KMS-11 (cell line): Measurements from ENCODE around the gene KNL1.

Experiments used
- H2AFZ ChIP-seq: fragments of 200-600 bp; sonication (generic); 2 replicates; pipeline ENCODE4 v1.6.1; 2016; ENCODE audit warnings: antibody characterized with exemption, mixed run types, low read depth
- H3K27ac ChIP-seq: fragments of 200-600 bp; sonication (generic); 2 replicates; pipeline ENCODE4 v1.6.1; 2016; ENCODE audit warnings: mild to moderate bottlenecking, mixed run types
- H3K27me3 ChIP-seq: fragments of 200-600 bp; sonication (generic); 2 replicates; pipeline ENCODE4 v1.6.1; 2017; ENCODE audit warnings: mild to moderate bottlenecking, low read depth, mixed run types, moderate library complexity; ENCODE audit not compliant: insufficient read depth
- H3K36me3 ChIP-seq: fragments of 200-600 bp; sonication (generic); 2 replicates; pipeline ENCODE4 v1.6.1; 2017; ENCODE audit warnings: mild to moderate bottlenecking, mixed run types; ENCODE audit not compliant: insufficient read depth
- H3K4me1 ChIP-seq: fragments of 200-600 bp; sonication (generic); 2 replicates; pipeline ENCODE4 v1.6.1; 2016; ENCODE audit warnings: mild to moderate bottlenecking, low read depth, mixed run types; ENCODE audit not compliant: poor library complexity, severe bottlenecking
- H3K4me2 ChIP-seq: fragments of 200-600 bp; sonication (generic); 2 replicates; pipeline ENCODE4 v1.7.0; 2016; ENCODE audit warnings: mild to moderate bottlenecking, mixed run types
- H3K4me3 ChIP-seq: fragments of 200-600 bp; sonication (generic); IDR thresholded peaks from 2 replicates; pipeline ENCODE4 v1.6.1; 2017; ENCODE audit warnings: low read depth, low read length, mixed read lengths; ENCODE audit not compliant: insufficient read depth
- H3K79me2 ChIP-seq: fragments of 200-600 bp; sonication (generic); 2 replicates; pipeline ENCODE4 v1.6.1; 2016; ENCODE audit warnings: low read depth, mixed run types; ENCODE audit not compliant: insufficient read depth
- H3K9ac ChIP-seq: fragments of 200-600 bp; sonication (generic); 2 replicates; pipeline ENCODE4 v1.6.1; 2016; ENCODE audit warnings: mild to moderate bottlenecking, mixed run types
- H4K20me1 ChIP-seq: fragments of 200-600 bp; sonication (generic); 2 replicates; pipeline ENCODE4 v1.6.1; 2016; ENCODE audit warnings: mild to moderate bottlenecking, mixed run types; ENCODE audit not compliant: insufficient read depth
- CTCF ChIP-seq: fragments of 200-600 bp; sonication (generic); conservative IDR thresholded peaks from 2 replicates; pipeline ENCODE4 v1.6.1; 2017; ENCODE audit warnings: low read depth, mild to moderate bottlenecking, antibody characterized with exemption, low read length, moderate library complexity, mixed read lengths

KNL1 gene

GRCh38 chr15:40694688-40695468 is 100.8 kb downstream of the KNL1 start, which contains the start of gene RAD51:
RAD51 (plus strand) TSS chr15:40695174; CDS start chr15:40698759, 3,585 bp downstream.
- H3K36me3 ChIP-seq: no peaks in the 10 kb centered on the region; the same call in 1 of the 2 replicates
- no peak for TF ChIP-seq CTCF
- no peaks in the 10 kb centered on the region for H3K27me3 ChIP-seq
- peaks cover 55% of the 10 kb centered on the region for H3K4me1 ChIP-seq
- peaks cover 39% of the 10 kb centered on the region for H3K79me2 ChIP-seq
- peak within 1 kb of the TSS; percentile 55 for H3K4me2 ChIP-seq
- peak within 1 kb of the TSS; percentile 83 for H2AFZ ChIP-seq
- peak within 1 kb of the TSS; percentile 94 for H3K9ac ChIP-seq
- no peaks in the 10 kb centered on the region for H4K20me1 ChIP-seq
- H3K4me3 ChIP-seq: no peak within 1 kb of the TSS
- peak within 1 kb of the TSS; percentile 97 for H3K27ac ChIP-seq

GRCh38 chr15:40695469-40695890 is 101.4 kb downstream of the KNL1 start:
- peak overlapping the region; percentile 55 for H3K4me2 ChIP-seq
- no peaks in the 10 kb centered on the region for H3K27me3 ChIP-seq
- TF ChIP-seq CTCF: no peak
- no peaks in the 10 kb centered on the region; the same call in 1 of the 2 replicates for H3K36me3 ChIP-seq
- H2AFZ ChIP-seq: peak overlapping the region; percentile 83
- peak overlapping the region; percentile 97 for H3K27ac ChIP-seq
- H4K20me1 ChIP-seq: no peaks in the 10 kb centered on the region
- H3K4me1 ChIP-seq: peaks cover 61% of the 10 kb centered on the region
- no peak overlapping the region for H3K4me3 ChIP-seq
- peak overlapping the region; percentile 94 for H3K9ac ChIP-seq
- peaks cover 39% of the 10 kb centered on the region for H3K79me2 ChIP-seq

- H3K4me1 ChIP-seq: peaks cover 66% of the 10 kb centered on the region
- no peaks in the 10 kb centered on the region for H4K20me1 ChIP-seq
- H3K9ac ChIP-seq: peak overlapping the region; percentile 94; the same call in 1 of the 2 replicates
- H3K27ac ChIP-seq: peak overlapping the region; percentile 97; the same call in 1 of the 2 replicates
- H2AFZ ChIP-seq: no peak overlapping the region
- H3K4me2 ChIP-seq: peak overlapping the region; percentile 55
- H3K4me3 ChIP-seq: no peak overlapping the region
- no peak for TF ChIP-seq CTCF
- no peaks in the 10 kb centered on the region; the same call in 1 of the 2 replicates for H3K36me3 ChIP-seq
- no peaks in the 10 kb centered on the region for H3K27me3 ChIP-seq
- H3K79me2 ChIP-seq: peaks cover 39% of the 10 kb centered on the region
Measured at GRCh38 chr15:40696228-40696627, 102.2 kb downstream of the KNL1 start.

GRCh38 chr15:40697916-40698315 is 103.9 kb downstream of the KNL1 start:
- H3K27ac ChIP-seq: no peak overlapping the region
- H3K36me3 ChIP-seq: no peaks in the 10 kb centered on the region; the same call in 1 of the 2 replicates
- H3K4me2 ChIP-seq: no peak overlapping the region

More at GRCh38 chr15:40697916-40698315, 103.9 kb downstream of the KNL1 start:
- H3K27me3 ChIP-seq: no peaks in the 10 kb centered on the region
- peaks cover 39% of the 10 kb centered on the region for H3K79me2 ChIP-seq
- peaks cover 67% of the 10 kb centered on the region for H3K4me1 ChIP-seq
- H2AFZ ChIP-seq: no peak overlapping the region
- no peak overlapping the region for H3K4me3 ChIP-seq
- no peak overlapping the region for H3K9ac ChIP-seq
- no peaks in the 10 kb centered on the region for H4K20me1 ChIP-seq
- TF ChIP-seq CTCF: no peak
